ENCODE measurements around the gene LETM1.

The LETM1 gene

GRCh38 chr4:1831331-1831730 is 24.6 kb downstream of the LETM1 start:
- TF ChIP-seq POLR2AphosphoS5 (IDR thresholded peaks at IDR 0.05; ENCODE audit: low read depth, low read length) (no peak), TAF1 (IDR thresholded peaks at IDR 0.05; ENCODE audit: borderline replicate concordance, insufficient read depth, low read length) (no peak), FOXP2 (optimal IDR thresholded peaks at IDR 0.05; ENCODE audit: borderline replicate concordance, extremely low read depth, extremely low read length, insufficient read depth) (no peak), SIN3A (IDR thresholded peaks at IDR 0.05; ENCODE audit: borderline replicate concordance, insufficient read depth, low read length) (no peak)
- TF ChIP-seq, protein P1, sequence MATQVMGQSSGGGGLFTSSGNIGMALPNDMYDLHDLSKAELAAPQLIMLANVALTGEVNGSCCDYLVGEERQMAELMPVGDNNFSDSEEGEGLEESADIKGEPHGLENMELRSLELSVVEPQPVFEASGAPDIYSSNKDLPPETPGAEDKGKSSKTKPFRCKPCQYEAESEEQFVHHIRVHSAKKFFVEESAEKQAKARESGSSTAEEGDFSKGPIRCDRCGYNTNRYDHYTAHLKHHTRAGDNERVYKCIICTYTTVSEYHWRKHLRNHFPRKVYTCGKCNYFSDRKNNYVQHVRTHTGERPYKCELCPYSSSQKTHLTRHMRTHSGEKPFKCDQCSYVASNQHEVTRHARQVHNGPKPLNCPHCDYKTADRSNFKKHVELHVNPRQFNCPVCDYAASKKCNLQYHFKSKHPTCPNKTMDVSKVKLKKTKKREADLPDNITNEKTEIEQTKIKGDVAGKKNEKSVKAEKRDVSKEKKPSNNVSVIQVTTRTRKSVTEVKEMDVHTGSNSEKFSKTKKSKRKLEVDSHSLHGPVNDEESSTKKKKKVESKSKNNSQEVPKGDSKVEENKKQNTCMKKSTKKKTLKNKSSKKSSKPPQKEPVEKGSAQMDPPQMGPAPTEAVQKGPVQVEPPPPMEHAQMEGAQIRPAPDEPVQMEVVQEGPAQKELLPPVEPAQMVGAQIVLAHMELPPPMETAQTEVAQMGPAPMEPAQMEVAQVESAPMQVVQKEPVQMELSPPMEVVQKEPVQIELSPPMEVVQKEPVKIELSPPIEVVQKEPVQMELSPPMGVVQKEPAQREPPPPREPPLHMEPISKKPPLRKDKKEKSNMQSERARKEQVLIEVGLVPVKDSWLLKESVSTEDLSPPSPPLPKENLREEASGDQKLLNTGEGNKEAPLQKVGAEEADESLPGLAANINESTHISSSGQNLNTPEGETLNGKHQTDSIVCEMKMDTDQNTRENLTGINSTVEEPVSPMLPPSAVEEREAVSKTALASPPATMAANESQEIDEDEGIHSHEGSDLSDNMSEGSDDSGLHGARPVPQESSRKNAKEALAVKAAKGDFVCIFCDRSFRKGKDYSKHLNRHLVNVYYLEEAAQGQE (IDR thresholded peaks at IDR 0.05; ENCODE audit: insufficient read depth in 1 of 2, low read depth in 2 of 2, low read length in 2 of 2) = no peak

DNA sequence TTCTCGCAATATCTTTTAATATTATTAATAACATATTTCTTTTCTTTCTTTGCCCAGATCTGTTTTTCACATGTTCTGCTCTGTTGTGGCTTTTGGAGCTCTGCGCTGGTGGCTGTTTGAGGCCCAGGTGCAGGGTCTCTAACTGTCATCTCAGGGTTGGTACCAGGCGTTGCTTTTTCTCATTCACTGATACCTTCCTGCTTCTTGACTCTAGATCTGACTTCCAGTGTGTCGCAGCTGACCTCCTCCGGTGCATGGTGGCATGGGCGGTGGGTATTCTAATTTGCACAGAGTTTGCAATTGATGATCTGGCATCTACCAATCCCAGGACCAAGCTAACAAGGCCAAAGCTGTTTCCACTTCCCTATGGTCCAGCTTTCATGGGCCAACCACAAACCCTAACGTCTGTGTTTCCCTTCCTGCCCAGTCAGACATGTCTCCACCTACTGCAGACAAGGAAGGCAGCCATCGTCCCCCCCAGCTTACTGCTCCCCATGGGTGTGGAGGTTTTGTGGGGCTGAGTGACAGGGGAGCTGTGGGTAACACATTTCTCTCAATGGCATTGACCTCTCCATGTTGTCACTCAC is 25.2 kb downstream of the LETM1 start:
- TF ChIP-seq, protein P1 (IDR thresholded peaks at IDR 0.05; ENCODE audit: insufficient read depth in 1 of 2, low read depth in 2 of 2, low read length in 2 of 2) = no peak
- TF ChIP-seq POLR2AphosphoS5 (IDR thresholded peaks at IDR 0.05; ENCODE audit: low read depth, low read length) = no peak
- TF ChIP-seq TAF1 (IDR thresholded peaks at IDR 0.05; ENCODE audit: borderline replicate concordance, insufficient read depth, low read length) = no peak
- TF ChIP-seq FOXP2 (optimal IDR thresholded peaks at IDR 0.05; ENCODE audit: borderline replicate concordance, extremely low read depth, extremely low read length, insufficient read depth) = no peak
- no peak for TF ChIP-seq SIN3A (IDR thresholded peaks at IDR 0.05; ENCODE audit: borderline replicate concordance, insufficient read depth, low read length)

DNA sequence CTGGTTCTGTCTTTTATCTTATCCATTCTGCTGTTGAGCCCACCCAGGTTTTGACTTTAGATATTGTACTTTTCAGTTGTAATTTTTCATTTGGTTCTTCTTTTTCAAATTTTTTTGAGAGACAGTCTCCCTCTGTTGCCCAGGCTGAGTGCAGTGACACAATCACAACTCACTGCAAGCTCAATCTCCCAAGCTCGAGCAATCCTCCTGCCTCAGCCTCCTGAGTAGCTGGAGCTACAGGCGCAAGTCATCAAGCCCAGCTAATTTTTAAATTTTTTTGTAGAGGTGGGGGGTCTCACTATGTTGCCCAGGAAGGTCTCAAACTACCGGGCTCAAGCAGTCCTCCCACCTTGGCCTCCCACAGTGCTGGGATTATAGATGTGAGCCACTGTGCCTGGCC is 25.7 kb downstream of the LETM1 start:
- TF ChIP-seq POLR2AphosphoS5 (IDR thresholded peaks at IDR 0.05; ENCODE audit: low read depth, low read length) (no peak), SIN3A (IDR thresholded peaks at IDR 0.05; ENCODE audit: borderline replicate concordance, insufficient read depth, low read length) (no peak), TAF1 (IDR thresholded peaks at IDR 0.05; ENCODE audit: borderline replicate concordance, insufficient read depth, low read length) (no peak), FOXP2 (optimal IDR thresholded peaks at IDR 0.05; ENCODE audit: borderline replicate concordance, extremely low read depth, extremely low read length, insufficient read depth) (no peak)
- TF ChIP-seq, protein P1 (IDR thresholded peaks at IDR 0.05; ENCODE audit: insufficient read depth in 1 of 2, low read depth in 2 of 2, low read length in 2 of 2) = no peak

DNA sequence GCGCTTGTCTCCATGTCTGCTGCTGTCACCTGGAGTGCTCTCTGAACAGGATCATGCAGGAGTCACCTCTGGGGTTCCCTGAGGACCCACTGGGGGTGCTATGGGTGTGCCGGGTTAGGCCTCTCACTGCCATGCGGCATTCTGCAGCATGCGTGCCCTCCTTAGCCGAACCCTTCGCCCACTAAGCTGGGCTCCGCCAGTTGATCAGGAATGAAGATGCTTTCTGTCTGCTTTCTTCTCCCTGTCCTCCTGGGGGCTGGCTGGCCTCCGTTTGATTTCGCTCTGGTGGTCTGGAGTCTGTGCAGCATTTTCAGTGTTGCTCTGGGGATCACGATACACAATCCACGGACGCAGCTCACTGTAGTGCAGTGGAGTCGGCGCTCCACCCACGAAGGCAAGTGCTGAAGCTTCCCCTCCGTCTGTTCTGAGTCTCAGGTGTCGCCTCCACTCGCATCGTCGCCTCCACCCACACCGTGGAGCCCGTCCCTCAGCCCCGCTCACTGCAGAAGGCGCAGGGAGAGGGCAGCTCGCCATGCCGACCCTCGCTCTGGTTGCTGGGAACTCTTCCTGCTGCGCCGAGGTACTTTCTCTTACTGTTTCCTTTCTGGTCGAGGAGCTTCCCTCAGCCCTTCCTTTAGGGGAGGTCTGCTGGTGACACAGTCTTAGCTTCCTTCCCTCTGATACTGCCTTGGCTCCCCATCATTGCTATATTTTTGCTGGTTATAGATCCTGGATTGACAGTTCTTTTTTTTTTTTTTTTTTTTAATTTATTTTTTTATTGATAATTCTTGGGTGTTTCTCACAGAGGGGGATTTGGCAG is 29.2 kb downstream of the LETM1 start:
- TF ChIP-seq, protein P1 (IDR thresholded peaks at IDR 0.05; ENCODE audit: insufficient read depth in 1 of 2, low read depth in 2 of 2, low read length in 2 of 2) = no peak
- TF ChIP-seq POLR2AphosphoS5 (IDR thresholded peaks at IDR 0.05; ENCODE audit: low read depth, low read length) (no peak), FOXP2 (optimal IDR thresholded peaks at IDR 0.05; ENCODE audit: borderline replicate concordance, extremely low read depth, extremely low read length, insufficient read depth) (no peak), TAF1 (IDR thresholded peaks at IDR 0.05; ENCODE audit: borderline replicate concordance, insufficient read depth, low read length) (no peak), SIN3A (IDR thresholded peaks at IDR 0.05; ENCODE audit: borderline replicate concordance, insufficient read depth, low read length) (no peak)

All from PFSK-1 (cell line).